Effector CD4-positive, alpha-beta T cell (primary cell): ENCODE data around the gene TRAF4.
"Not testable (repeated sequence)": the region's sequence is repeated elsewhere in the genome, so short reads cannot be mapped to it uniquely, and the experiment has no call there.

ENCODE experiments used
- DNase-seq: peaks from one replicate; pipeline ENCODE4 v3.0.0-alpha.2; 2020

The TRAF4 gene

DNA sequence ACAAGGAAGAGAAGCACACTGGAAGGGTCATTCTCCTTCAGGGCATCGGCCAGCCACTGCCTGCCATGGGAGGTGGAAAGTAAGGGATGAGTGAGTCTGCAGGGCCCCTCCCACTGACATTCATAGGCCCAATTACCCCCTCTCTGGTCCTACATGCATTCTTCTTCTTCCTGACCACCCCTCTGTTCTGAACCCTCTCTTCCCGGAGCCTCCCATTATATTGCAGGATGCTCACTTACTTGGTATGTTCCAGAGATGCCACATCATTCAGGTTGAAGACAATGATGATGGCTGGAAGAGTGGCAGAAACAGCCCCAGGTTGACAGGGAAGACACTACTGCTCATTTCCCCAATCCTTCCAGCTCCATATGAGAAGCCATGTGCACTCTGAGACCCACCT is 28.6 kb upstream of the TRAF4 start:
- no peak for DNase-seq

DNA sequence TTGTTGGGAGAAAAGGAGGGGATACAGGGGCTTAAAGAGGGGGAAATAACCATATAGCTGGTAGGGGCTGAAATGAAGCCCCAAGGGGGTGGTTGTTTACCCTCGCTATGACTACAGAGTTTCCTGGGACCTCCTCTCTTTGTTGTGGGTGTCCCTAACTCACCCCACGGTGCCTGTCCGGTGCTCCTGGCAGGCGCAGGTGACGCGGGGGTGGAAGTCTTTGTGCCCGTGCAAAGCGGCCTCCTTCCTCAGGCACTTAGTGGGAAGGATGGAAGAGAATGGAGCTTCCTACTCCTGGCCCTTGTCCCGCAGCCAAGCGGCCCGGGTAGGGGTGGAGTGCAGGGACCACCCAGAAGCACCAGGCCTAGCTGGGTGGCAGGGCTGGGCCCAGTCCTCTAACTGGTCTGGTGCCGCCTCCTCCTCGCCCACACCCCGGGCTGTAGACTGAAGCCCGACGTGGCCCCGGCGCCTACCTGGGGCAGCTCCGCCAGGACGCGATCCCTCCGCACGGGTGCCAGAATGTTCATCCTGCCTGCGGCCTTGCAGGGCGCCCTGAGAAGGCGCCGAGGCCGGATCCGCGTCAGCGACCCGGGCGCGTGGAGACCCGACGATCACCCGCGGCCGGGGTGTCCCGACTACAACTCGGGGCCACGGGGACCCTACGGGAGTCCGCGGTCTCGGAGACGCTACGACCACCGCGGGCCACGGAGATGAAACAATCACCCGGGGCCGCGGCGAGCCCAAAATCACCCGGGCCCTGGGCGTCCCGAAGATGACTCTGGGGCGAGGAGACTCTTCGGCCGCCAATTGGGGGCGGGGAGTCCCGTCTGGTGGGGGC is 26.9 kb upstream of the TRAF4 start:
- no peak for DNase-seq

DNA sequence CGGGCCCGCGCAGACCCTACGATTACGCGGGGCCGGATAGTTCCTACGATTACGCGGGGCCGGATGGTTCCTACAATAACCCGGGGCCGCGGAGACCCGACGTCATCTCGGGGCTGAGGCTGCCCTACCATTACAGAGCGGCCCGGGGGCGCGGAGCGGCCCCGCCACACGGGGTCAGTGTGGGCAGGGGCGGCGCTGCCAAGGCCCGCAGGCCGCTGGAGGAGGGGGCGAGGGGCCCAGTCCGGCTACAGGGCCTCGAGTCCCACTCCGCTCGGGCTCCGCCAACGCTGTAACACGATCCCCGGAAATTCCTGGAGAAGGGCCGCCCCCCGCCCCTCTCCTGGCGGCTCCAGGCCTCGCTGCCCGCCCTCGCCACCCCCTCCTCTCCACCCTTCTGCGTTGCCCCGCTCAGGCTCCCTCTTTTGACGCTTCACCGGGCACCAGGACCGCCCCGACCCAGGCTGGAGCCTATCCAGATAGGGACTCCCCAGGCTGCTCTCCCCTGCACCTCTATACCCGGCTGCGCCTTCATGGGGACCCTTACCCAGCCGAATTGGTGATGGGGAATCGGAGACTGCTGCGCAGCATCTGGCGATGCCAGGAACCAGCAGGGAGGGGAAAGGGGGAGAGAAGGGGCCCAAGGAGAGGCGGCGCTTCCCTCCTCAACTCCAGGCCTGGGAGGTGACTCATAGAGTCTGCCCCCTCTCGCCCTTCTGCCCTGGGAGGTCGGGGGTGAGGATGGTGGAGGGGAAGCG is 26.1 kb upstream of the TRAF4 start, which contains the start of gene RAB34:
Gene RAB34 (minus strand): TSS at position 291 of the 755 bp plus-strand sequence. CDS start 602 bp downstream, outside the sequence.
- no peak for DNase-seq

DNA sequence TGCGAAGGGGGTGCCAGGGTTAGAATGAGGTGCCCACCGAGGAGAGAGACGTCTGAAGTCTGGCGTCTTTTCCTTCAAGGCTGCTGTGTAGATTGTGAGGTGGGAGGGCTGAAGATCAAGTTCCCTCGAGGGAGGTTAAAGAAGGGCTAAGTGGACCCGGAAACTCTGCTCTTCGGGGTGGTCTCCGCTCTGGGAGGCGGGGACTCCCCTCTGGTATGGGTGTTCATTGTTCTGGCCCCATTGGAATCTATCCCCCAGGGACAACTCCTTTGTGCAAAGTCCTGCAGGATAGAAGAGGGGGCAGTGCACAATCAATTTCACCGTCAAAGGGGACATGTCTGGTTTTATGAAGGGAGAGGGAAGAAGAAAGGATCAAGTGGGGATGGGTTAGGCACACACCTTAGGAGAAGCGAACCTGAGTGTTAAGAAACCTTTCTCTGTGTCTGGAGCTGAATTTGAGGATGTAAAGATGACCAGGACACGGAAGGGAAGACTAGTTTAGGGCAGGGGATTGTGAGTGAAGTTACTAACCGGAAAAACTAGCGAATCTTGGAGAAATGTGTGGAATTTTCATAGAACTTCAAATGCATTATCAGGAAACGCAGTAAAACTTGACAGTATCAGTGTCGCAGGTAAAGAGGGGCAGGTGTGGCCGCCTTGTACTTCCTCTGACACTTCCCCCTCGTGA is 25.3 kb upstream of the TRAF4 start:
- no peak for DNase-seq

DNA sequence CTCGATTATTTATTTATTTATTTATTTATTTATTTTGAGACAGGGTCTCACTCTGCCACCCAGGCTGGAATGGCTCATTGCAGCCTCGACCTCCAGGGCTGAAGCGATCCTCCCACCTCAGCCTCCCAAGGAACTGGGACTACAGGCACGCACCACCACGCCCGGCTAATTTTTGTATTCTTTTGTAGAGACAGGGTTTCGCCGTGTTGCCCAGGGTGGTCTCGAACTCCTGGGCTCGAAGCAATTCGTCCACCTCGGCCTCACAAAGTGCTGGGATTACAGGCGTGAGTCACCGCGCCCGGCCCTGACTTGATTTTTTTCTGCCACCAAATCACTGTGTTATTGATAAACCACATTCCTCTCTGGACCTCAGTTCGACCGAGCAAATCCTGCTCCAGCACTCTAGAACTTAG is 24.8 kb upstream of the TRAF4 start:
- DNase-seq, result no peak

DNA sequence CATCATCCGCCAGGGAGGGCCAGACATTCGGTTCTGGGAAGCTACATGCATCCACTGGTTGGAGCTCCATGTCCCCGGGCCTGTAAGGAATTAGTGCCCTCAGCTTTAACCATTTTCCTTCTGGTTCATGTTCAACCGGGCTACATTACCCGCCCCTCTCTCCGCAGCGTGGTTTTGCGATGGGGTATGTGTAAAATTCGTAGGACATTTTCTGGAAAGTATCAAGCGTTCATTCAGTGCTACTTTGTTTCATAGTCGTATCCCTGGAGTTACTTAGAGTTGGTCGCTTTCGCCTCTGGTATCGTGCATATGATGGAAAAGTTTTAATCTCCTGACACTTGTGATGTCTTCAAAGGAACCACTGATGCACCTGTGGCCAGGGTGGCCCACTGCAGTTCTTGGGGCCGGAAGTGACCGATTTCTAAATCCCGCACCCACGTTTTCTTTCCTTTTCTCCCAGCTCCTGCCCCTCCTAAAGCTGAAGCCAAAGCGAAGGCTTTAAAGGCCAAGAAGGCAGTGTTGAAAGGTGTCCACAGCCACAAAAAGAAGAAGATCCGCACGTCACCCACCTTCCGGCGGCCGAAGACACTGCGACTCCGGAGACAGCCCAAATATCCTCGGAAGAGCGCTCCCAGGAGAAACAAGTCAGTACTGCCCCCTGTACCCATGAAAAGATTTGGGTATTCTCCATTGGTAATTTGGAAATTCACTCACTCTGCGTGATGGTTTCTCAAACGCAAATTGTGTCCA is 23.4 kb upstream of the TRAF4 start:
- no peak for DNase-seq

DNA sequence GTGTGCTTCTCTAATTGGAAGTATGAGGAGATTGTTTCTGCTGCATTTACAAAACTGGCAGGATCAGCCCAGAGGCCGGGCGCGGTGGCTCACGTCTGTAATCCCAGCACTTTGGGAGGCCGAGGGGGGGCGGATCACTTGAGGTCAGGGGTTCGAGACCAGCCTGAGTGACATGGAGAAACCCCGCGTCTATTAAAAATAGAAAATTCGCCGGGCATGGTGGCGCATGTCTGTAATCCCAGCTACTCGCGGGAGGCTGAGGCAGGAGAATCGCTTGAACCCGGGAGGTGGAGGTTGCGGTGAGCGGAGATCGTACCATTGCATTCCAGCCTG is 22.8 kb upstream of the TRAF4 start:
- not testable (repeated sequence) for DNase-seq

DNA sequence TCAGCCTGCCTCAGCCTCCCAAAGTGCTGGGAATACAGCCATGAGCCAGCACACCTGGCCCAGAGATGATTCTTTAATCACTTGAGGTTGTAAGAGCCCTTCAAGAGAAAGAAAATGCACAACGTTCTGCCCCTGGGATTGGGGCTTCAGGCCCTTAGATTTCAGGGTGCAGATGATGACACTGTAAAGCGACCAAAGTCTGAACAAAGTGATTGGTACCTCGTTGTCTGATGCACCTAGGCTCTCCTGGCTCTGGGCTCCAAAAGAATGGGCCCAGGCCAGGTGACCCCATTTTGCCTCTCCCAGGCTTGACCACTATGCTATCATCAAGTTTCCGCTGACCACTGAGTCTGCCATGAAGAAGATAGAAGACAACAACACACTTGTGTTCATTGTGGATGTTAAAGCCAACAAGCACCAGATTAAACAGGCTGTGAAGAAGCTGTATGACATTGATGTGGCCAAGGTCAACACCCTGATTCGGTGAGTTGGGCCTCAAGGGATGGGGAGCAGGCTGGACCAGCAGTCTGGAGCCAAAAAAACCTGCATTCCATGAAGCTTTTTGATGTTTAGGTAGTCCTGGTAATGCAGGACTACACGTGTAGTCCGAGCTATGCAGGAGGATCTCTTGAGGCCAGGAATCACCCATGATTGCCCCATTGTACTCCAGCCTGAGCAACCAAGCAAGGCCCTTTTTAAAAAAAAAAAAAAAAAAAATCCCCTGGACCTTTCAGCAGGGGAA is 21.2 kb upstream of the TRAF4 start:
- DNase-seq, result no peak

DNA sequence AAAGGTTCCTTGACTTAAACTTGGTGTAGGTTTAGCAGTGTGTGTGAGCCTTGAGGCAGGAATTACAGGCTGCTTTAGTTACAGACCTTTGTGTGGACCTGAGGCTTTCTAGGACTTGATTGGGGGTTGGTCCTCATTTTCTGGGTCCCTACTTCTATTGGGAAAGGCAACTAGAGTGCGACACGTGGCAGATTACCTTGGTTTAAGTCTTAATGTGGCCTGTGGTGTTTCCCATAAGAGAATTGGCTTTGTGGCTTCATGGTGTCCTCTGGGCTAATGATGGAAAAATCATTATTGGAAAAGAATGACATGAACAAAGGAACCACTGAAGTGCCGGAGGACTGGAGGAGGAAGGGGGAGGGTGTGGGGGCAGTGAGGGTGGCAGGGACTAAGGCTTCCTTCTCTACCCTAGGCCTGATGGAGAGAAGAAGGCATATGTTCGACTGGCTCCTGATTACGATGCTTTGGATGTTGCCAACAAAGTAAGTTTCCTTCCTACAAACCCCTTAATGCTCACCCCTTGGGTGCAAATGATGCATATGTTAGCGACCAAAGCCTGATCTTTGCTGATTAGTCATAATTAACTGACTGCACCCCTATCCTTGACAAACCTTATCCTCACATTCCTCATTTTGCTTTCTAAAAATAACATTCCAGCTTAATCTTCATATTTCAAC is 20.5 kb upstream of the TRAF4 start:
- DNase-seq, result no peak

DNA sequence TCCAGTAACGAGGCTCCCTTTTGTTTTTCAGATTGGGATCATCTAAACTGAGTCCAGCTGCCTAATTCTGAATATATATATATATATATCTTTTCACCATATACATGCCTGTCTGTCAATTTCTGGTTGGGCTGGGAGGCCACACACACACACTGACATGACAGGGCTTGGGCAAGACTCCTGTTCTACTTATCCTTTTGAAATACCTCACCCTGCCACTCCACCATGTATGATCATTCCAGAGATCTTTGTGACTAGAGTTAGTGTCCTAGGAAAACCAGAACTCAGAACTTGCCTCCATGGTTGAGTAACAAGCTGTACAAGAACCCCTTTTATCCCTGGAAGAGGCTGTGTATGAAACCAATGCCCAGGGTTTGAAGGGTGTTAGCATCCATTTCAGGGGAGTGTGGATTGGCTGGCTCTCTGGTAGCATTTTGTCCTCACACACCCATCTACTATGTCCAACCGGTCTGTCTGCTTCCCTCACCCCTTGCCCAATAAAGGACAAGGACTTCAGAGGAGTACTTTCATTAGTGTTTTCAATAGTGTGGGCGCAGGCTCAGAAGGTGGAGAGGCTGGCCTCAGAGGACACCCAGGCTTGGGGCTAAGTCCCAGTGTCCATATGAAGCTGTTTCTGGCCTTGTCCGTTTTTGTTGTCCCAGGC is 19.8 kb upstream of the TRAF4 start:
- DNase-seq, result not testable (repeated sequence)

DNA sequence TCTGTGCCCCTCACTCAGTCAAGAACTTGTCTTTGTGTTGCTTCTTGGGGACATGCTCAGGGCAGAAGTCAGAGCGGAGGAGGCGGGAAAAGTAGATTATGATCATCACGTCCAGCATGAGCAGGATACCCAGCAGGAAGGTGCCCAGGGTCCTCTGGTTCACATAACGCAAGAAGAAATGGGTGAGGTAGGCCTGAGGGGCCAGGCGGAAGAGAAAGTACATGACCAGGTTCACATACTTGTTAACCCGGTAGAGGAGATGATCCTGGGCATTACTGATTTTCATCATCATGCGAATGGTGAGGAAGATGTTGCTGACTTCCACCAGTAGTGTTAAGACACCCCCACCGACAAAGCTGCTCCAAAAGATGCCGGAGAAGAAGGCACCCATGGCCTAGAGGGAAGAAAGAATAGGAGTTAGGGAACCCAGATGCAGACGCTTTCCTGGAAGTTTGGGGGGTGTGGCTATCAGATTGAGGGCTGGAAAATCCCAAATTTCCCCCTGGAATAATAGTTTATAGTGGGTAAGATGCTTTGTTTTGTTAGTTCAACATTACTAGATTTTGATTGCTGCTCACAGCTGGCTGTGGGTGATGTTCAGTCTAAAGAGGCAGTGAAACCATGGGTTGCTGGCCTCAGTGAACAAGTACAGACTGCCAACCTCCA is 19.2 kb upstream of the TRAF4 start:
- DNase-seq, result no peak

DNA sequence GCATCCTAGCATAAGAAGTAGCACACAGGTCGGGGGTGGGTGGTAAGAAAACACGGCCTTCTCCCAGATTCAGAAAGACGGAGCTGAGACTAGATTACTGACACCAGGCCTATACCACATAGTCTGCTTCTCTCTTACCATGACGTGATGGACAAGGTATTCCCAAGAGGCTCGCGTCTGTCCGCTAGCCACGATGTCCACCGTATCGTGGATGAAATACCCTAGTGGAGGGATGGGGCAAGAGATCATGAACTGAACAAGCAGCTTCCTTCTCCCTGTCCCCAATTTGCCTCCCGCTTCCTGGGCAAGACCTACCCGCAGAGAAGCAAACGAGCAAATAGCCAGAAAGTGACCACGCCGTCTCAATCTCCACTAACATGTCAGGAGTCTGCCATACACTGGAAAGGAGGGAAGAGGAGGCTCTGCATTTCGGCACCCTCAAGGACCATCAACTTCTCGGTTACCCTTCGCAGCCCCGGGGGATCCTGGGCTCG is 18.6 kb upstream of the TRAF4 start:
- no peak for DNase-seq

DNA sequence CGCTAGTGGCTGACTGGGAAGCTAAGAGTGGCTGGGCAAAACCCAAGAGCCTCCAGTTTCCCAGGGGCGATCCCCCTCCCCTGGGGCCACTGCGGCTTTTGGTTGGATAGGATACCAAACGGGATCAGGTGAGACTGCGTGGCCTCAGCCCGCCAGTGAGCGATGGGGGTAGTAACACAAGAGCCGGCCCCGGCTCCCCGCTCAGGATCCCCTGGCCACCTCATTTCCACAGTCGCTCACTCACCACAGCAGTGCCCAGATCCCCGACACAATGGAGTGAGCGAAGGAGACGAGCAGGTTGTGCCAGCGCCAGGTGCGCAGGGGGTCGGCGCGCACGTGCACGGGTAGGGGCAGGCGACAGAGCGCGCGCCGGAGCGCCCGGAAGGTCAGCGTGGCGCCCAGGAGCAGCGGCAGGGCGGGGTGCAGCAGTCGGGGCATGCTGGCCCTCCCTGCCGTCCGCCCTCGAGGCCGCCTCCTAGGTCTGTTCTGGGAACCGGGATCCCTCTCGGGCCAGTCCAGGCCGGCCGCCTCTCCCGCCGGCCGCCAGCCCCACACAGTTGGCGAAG is 18.1 kb upstream of the TRAF4 start:
- no peak for DNase-seq

DNA sequence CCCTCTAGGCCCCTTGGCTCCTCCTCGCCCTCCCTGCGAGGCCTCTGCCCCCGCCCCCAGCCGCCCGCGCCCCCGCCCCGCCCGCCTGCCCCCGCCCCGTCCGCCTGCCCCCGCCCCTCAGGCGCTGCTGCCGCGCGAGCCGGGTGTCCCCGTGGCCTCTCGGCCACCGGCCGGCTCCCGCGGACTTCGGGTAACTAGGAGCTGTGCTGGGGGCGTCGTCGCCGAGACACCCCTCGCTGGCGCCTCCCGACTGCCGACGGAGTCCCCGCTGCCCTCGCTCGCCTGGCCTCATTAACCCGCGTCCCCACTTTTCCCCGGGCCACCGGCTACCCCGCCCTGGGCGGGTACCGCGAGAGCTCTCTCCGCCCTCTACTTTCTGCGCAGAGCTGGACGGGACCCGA is 17.6 kb upstream of the TRAF4 start, which contains the start of gene TLCD1:
Gene TLCD1 (minus strand): TSS at position 8 of the 401 bp plus-strand sequence. CDS start 136 bp downstream, outside the sequence.
- DNase-seq, result peak; percentile 58

DNA sequence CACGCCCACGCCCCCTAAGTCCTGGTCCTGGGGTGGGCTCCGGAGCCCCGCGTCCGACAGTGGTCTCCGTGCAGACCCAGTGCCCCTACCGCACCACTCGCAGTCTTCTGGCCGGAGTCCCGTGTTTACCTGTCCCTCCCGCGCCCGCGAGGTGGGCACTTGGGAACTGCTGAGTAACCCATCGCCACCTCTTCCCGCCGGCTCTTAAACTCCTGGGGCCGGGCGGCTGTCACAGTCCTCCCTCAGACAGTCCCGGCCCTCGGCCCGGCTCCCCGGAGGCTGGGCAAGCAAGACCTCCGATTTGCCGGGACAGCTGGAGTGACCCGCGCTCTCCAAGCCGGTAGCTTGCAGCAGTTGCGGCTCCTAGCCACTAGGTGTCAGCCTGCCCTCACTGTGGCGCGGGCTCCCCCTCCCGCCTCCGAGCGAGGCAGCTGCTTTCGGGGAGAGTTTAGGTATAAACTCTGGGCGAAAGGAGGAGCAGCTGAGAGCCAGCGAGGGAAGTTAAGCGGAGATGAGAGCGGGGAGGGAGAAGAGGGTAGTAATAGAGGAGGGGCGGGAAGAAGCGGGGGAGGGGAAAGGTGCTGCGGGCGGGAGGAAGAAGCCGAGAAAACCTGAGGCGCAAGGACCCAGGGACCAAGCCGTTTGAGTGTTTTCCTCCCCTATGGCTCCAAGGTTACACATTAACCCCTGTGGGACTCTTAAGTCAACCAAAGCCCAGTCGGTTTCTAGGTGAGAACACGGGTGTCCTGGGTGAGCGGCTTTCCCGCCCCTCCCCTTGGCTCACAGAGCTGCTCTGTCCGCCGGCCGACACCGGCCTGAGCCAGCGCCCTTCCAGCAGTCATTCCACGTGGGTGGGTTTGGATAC is 17.0 kb upstream of the TRAF4 start:
- peak; percentile 89 for DNase-seq

DNA sequence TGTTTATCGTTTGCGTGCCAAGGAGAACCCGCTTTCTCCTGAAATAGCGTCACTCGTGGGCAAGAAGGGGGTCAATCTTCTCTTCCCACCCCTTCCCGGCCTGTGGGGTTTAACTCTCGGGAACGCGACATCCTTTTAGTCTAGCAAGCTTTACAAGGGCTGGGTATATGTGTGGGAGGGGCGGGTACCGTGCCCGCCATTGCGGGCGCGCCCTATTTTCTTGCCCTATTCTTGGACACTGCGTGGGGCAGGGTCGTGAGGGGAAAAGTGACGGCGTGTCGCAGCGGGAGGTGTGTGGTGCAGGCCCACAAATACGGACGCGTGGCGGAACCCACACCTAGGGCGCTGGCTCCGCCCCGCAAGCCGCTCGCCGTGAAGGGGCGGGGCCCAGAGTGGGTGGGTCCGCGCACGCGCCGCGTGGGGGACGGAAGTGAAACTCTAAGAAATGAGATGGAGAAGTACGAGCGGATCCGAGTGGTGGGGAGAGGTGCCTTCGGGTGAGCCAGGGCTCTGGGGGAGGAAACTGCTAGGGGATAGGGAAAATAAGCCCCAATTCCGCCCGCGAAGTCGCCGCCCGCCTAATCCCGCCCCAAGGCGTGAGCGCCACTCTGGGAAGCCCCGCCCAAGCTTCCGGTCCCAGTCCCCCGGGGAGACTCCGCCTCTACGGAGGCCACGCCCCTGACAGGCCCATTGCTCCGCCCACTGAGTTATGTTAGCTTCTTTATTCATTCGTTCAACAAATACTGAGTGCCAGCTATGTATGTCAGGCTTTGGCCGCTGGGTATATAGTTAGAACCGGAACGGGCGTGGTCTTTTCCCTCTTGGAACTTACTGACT is 15.2 kb upstream of the TRAF4 start, which contains the start of gene NEK8:
Gene NEK8 (plus strand): TSS at position 425 of the 837 bp plus-strand sequence. CDS start 26 bp downstream, at position 451.
- peak; percentile 96 for DNase-seq

DNA sequence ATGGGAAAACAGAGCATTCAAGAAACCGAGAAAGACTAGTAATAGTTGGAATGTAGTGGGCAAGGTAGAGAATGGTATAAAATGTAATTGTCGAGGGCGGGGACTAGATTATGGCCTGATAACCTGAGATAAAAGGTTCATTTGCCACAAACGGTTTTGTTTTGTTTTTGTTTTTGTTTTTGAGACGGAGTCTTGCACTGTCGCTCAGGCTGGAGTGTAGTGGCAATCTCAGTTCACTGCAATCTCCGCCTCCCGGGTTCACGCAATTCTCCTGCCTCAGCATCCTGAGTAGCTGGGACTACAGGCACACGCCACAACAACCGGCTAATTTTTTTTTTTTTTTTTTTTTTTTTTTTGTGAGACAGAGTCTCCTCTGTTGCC is 13.9 kb upstream of the TRAF4 start:
- no peak for DNase-seq

DNA sequence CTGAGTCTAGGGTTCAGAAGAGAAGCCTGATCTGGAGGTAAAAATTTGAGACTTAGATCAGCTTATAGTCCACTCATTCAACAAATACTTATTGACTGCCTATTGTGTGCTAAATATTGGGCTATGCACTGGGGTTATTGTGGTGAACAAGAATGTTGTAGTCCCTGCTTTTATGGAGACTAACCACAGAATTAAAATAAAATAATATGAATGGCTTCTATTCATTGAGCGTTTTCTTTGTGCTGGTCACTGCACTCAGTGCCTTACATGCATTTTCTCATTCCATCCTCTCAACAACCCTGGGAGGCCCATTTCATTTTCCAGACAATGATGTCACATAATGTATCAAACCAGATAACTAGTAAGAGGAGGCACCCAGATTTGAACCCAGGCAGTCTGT is 10.5 kb upstream of the TRAF4 start:
- no peak for DNase-seq
